ENCODE data around the gene PARD3. TPM values are rescaled to one million over a fixed set of nuclear protein-coding genes. Genes with fewer than 3 reads are reported as not detected.

PARD3 gene
- total RNA-seq, 1 experiment from 2014 or later: 46.3 TPM

DNA sequence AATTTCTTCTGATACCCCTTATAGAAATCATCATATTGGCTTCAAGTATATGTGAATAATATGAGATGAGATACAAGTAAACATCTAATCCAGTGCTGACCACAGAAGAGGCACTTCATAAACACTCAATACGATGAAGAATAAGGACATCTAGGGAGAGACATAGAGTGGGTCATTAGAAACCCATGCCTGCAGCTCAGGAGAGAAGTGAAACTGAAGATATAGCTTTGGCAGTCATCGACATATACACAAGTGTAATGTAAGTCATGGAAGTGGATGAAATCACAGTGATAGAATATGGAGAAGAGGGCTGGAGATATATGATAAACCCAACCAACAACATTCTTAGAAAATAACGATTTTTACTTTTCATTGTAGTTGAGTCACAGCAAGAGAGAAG, 665.0 kb downstream of the PARD3 start (continued):
- TF ChIP-seq, protein P1, sequence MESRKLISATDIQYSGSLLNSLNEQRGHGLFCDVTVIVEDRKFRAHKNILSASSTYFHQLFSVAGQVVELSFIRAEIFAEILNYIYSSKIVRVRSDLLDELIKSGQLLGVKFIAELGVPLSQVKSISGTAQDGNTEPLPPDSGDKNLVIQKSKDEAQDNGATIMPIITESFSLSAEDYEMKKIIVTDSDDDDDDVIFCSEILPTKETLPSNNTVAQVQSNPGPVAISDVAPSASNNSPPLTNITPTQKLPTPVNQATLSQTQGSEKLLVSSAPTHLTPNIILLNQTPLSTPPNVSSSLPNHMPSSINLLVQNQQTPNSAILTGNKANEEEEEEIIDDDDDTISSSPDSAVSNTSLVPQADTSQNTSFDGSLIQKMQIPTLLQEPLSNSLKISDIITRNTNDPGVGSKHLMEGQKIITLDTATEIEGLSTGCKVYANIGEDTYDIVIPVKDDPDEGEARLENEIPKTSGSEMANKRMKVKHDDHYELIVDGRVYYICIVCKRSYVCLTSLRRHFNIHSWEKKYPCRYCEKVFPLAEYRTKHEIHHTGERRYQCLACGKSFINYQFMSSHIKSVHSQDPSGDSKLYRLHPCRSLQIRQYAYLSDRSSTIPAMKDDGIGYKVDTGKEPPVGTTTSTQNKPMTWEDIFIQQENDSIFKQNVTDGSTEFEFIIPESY (IDR thresholded peaks at IDR 0.05; ENCODE audit: extremely low read depth, insufficient replicate concordance, low read length): no peak
- TF ChIP-seq POLR2A (IDR thresholded peaks at IDR 0.05; ENCODE audit: borderline replicate concordance, extremely low read depth, insufficient read depth, insufficient read length) (no peak), SIN3A (IDR thresholded peaks at IDR 0.05; ENCODE audit: low read depth) (no peak), SP1 (IDR thresholded peaks at IDR 0.05; ENCODE audit: low read depth) (no peak), EZH2 (IDR thresholded peaks at IDR 0.05) (no peak), SRF (IDR thresholded peaks at IDR 0.05; ENCODE audit: low read depth) (no peak), ZFX (IDR thresholded peaks at IDR 0.05) (no peak), RAD21 (IDR thresholded peaks at IDR 0.05; ENCODE audit: low read depth) (no peak)
- TF ChIP-seq, protein P2, sequence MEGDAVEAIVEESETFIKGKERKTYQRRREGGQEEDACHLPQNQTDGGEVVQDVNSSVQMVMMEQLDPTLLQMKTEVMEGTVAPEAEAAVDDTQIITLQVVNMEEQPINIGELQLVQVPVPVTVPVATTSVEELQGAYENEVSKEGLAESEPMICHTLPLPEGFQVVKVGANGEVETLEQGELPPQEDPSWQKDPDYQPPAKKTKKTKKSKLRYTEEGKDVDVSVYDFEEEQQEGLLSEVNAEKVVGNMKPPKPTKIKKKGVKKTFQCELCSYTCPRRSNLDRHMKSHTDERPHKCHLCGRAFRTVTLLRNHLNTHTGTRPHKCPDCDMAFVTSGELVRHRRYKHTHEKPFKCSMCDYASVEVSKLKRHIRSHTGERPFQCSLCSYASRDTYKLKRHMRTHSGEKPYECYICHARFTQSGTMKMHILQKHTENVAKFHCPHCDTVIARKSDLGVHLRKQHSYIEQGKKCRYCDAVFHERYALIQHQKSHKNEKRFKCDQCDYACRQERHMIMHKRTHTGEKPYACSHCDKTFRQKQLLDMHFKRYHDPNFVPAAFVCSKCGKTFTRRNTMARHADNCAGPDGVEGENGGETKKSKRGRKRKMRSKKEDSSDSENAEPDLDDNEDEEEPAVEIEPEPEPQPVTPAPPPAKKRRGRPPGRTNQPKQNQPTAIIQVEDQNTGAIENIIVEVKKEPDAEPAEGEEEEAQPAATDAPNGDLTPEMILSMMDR (IDR thresholded peaks at IDR 0.05 in 2 of 3, conservative IDR thresholded peaks at IDR 0.05 in 1 of 3; ENCODE audit: borderline replicate concordance in 1 of 3, insufficient read depth in 1 of 3, low read depth in 2 of 3, low read length in 2 of 3): no peak

DNA sequence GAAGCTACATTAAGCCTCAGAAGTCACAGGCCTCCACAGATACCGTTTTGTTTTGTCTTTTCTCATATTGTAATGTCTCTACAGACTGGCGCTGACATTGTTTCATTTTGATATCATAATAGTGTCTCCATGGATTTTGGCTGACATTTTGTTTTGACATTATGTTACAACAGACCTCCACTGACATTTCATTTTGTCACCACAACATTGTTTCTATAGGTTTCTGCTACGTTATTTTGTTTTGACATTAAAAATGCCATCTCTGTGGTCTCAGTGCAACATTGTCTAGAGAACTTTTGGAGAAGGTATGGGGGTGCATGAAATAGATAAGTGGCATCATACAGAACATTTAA, 666.8 kb downstream of the PARD3 start:
- no peaks in the 10 kb centered on the region for H3K9me2 ChIP-seq (ENCODE audit: insufficient read depth)
- ChIA-PET POLR2A (no interaction called here), CTCF (no interaction called here), RAD21 (ENCODE audit: low non-redundant PET in 1 of 2, low total read pairs in 2 of 2, uncharacterized antibody in 2 of 2, unreplicated experiment in 2 of 2) (no interaction called here)
- no peaks in the 10 kb centered on the region for H3K79me2 ChIP-seq (ENCODE audit: insufficient read depth, low read length)
- no TSS peak for BruUV-seq (replicated peaks)
- H3K36me3 ChIP-seq (ENCODE audit: control insufficient read depth in 1 of 2, insufficient read depth in 2 of 2, low read length in 2 of 2): no peaks in the 10 kb centered on the region
- no peaks in the 10 kb centered on the region for H3K27me3 ChIP-seq (ENCODE audit: insufficient read depth, low read length)
- DNase-seq (ENCODE audit: low read depth, low spot score) (no peak), ATAC-seq (no peak)
- TF ChIP-seq, protein P3, sequence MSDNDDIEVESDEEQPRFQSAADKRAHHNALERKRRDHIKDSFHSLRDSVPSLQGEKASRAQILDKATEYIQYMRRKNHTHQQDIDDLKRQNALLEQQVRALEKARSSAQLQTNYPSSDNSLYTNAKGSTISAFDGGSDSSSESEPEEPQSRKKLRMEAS (IDR thresholded peaks at IDR 0.05): no peak
- no peak for TF ChIP-seq POLR2A (IDR thresholded peaks at IDR 0.05; ENCODE audit: borderline replicate concordance, extremely low read depth, insufficient read depth, insufficient read length)
- TF ChIP-seq, protein P4, sequence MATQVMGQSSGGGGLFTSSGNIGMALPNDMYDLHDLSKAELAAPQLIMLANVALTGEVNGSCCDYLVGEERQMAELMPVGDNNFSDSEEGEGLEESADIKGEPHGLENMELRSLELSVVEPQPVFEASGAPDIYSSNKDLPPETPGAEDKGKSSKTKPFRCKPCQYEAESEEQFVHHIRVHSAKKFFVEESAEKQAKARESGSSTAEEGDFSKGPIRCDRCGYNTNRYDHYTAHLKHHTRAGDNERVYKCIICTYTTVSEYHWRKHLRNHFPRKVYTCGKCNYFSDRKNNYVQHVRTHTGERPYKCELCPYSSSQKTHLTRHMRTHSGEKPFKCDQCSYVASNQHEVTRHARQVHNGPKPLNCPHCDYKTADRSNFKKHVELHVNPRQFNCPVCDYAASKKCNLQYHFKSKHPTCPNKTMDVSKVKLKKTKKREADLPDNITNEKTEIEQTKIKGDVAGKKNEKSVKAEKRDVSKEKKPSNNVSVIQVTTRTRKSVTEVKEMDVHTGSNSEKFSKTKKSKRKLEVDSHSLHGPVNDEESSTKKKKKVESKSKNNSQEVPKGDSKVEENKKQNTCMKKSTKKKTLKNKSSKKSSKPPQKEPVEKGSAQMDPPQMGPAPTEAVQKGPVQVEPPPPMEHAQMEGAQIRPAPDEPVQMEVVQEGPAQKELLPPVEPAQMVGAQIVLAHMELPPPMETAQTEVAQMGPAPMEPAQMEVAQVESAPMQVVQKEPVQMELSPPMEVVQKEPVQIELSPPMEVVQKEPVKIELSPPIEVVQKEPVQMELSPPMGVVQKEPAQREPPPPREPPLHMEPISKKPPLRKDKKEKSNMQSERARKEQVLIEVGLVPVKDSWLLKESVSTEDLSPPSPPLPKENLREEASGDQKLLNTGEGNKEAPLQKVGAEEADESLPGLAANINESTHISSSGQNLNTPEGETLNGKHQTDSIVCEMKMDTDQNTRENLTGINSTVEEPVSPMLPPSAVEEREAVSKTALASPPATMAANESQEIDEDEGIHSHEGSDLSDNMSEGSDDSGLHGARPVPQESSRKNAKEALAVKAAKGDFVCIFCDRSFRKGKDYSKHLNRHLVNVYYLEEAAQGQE (IDR thresholded peaks at IDR 0.05; ENCODE audit: low read depth): no peak
- no peak for TF ChIP-seq ZNF274 (IDR thresholded peaks at IDR 0.05; ENCODE audit: low read depth, low read length)
- TF ChIP-seq FOSL1 (IDR thresholded peaks at IDR 0.05; ENCODE audit: low read depth): no peak
- no peak for TF ChIP-seq CBX3 (IDR thresholded peaks at IDR 0.05; ENCODE audit: low read depth)
- TF ChIP-seq, protein P5, sequence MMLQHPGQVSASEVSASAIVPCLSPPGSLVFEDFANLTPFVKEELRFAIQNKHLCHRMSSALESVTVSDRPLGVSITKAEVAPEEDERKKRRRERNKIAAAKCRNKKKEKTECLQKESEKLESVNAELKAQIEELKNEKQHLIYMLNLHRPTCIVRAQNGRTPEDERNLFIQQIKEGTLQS (IDR thresholded peaks at IDR 0.05): no peak
- TF ChIP-seq, protein P1 (IDR thresholded peaks at IDR 0.05; ENCODE audit: extremely low read depth, insufficient replicate concordance, low read length): no peak
- no peak for TF ChIP-seq CEBPB (IDR thresholded peaks at IDR 0.05; ENCODE audit: low read depth)
- no peak for TF ChIP-seq SIN3A (IDR thresholded peaks at IDR 0.05; ENCODE audit: low read depth)
- no peak overlapping the region for H3K4me2 ChIP-seq (ENCODE audit: low read length)
- H3K27ac ChIP-seq (ENCODE audit: low read depth, low read length): no peak overlapping the region
- H3K9ac ChIP-seq (ENCODE audit: low read length): no peak overlapping the region
- H3K4me3 ChIP-seq (replicated peaks in 1 of 2; ENCODE audit: low read depth in 1 of 2, low read length in 2 of 2): no peak overlapping the region
- H3K4me1 ChIP-seq (ENCODE audit: control insufficient read depth in 1 of 2, insufficient read depth in 2 of 2, low read length in 2 of 2): no peaks in the 10 kb centered on the region
- H2AFZ ChIP-seq (ENCODE audit: low read depth, low read length, poor library complexity, severe bottlenecking): no peak overlapping the region
- no peaks in the 10 kb centered on the region for H4K20me1 ChIP-seq (ENCODE audit: insufficient read depth)
- intact Hi-C loops (cut with micrococcal nuclease): no loop called here
- no peaks in the 10 kb centered on the region for H3K9me3 ChIP-seq (ENCODE audit: control insufficient read depth in 1 of 2, insufficient read depth in 1 of 2, low read depth in 1 of 2, low read length in 2 of 2)

Measured in HCT116 (cell line).